ENCODE results near the gene SLC25A53. TPM values are rescaled to one million over a fixed set of nuclear protein-coding genes. Genes with fewer than 3 reads are reported as not detected.

SLC25A53 gene
- total and polyA plus RNA-seq, 7 donors = 3.2 to 11.0 (median 5.2) TPM

- peak in 2 of 4 donors; percentile 58 to 67 for ATAC-seq
- WGBS, 3 donors = 51 to 81% (median 71%) methylated on average over 6 of the region's 6 CpGs
- Histone ChIP-seq H3K36me3 (ENCODE audit: insufficient read depth in 1 of 2, low read depth in 1 of 2) (peaks cover 0 to 5% of the 10 kb centered on the region in 2 donors), H3K4me1 (no peaks in the 10 kb centered on the region), H3K27ac (no peak overlapping the region), H3K9me3 (no peaks in the 10 kb centered on the region), H3K27me3 (ENCODE audit: insufficient read depth in 3 of 3, low read length in 2 of 3) (peaks cover 0 to 12% (median 0%) of the 10 kb centered on the region in 3 donors), H3K4me3 (no peak overlapping the region)
- DNase-seq = no peak
- intact Hi-C loops (cut with DNase I) = loop anchor here (5.0 to 10.0 kb wide), 2 partner anchors 284 to 286 kb away; no protein-coding TSS in a partner anchor
- TF ChIP-seq CTCF (IDR thresholded peaks at IDR 0.05) = no peak
Measured at GRCh38 chrX:104130808-104131207, 26.0 kb downstream of the SLC25A53 start.

GRCh38 chrX:104126856-104127255 is 30.0 kb downstream of the SLC25A53 start:
- intact Hi-C loops (cut with DNase I) = no loop called here
- no peak overlapping the region for H3K27ac ChIP-seq
- no peak for TF ChIP-seq CTCF (IDR thresholded peaks at IDR 0.05)
- H3K27me3 ChIP-seq (ENCODE audit: insufficient read depth in 3 of 3, low read length in 2 of 3) = peaks cover 0 to 7% (median 0%) of the 10 kb centered on the region in 3 donors
- H3K36me3 ChIP-seq (ENCODE audit: insufficient read depth in 1 of 2, low read depth in 1 of 2) = peaks cover 0 to 5% of the 10 kb centered on the region in 2 donors
- ATAC-seq (no peak), DNase-seq (no peak)
- no peaks in the 10 kb centered on the region for H3K9me3 ChIP-seq
- WGBS, 3 donors = 39 to 64% (median 46%) methylated on average over 2 of the region's 2 CpGs
- H3K4me1 ChIP-seq = no peaks in the 10 kb centered on the region
- no peak overlapping the region for H3K4me3 ChIP-seq

- no peak for TF ChIP-seq CTCF (IDR thresholded peaks at IDR 0.05)
- Histone ChIP-seq H3K27ac (no peak overlapping the region), H3K9me3 (no peaks in the 10 kb centered on the region), H3K27me3 (ENCODE audit: insufficient read depth in 3 of 3, low read length in 2 of 3) (peaks cover 0 to 16% (median 0%) of the 10 kb centered on the region in 3 donors), H3K4me1 (no peaks in the 10 kb centered on the region), H3K4me3 (no peak overlapping the region), H3K36me3 (ENCODE audit: insufficient read depth in 1 of 2, low read depth in 1 of 2) (no peaks in the 10 kb centered on the region)
- no peak for ATAC-seq
- intact Hi-C loops (cut with DNase I) = no loop called here
- DNase-seq = no peak
- WGBS, 3 donors = 70 to 86% (median 80%) methylated on average over 5 of the region's 5 CpGs
Measured at GRCh38 chrX:104122829-104123228, 34.0 kb downstream of the SLC25A53 start.

GRCh38 chrX:104118765-104119164 is 38.0 kb downstream of the SLC25A53 start:
- H3K4me1 ChIP-seq = no peaks in the 10 kb centered on the region
- DNase-seq (no peak), ATAC-seq (no peak)
- H3K36me3 ChIP-seq (ENCODE audit: insufficient read depth in 1 of 2, low read depth in 1 of 2) = no peaks in the 10 kb centered on the region
- peaks cover 0 to 26% (median 0%) of the 10 kb centered on the region in 3 donors for H3K27me3 ChIP-seq (ENCODE audit: insufficient read depth in 3 of 3, low read length in 2 of 3)
- no peak overlapping the region for H3K4me3 ChIP-seq
- WGBS, 3 donors = 78 to 100% (median 89%) methylated on average over 1 of the region's 1 CpG
- no peak overlapping the region for H3K27ac ChIP-seq
- no peaks in the 10 kb centered on the region for H3K9me3 ChIP-seq
- intact Hi-C loops (cut with DNase I) = no loop called here
- no peak for TF ChIP-seq CTCF (IDR thresholded peaks at IDR 0.05)

GRCh38 chrX:104117759-104118158 is 39.0 kb downstream of the SLC25A53 start:
- DNase-seq = no peak
- intact Hi-C loops (cut with DNase I) = no loop called here

More at GRCh38 chrX:104117759-104118158, 39.0 kb downstream of the SLC25A53 start:
- H3K4me1 ChIP-seq = no peaks in the 10 kb centered on the region
- peaks cover 0 to 32% (median 0%) of the 10 kb centered on the region in 3 donors for H3K27me3 ChIP-seq (ENCODE audit: insufficient read depth in 3 of 3, low read length in 2 of 3)
- no peaks in the 10 kb centered on the region for H3K9me3 ChIP-seq
- no peak overlapping the region for H3K4me3 ChIP-seq
- no peak for ATAC-seq
- TF ChIP-seq CTCF (IDR thresholded peaks at IDR 0.05) = no peak
- H3K36me3 ChIP-seq (ENCODE audit: insufficient read depth in 1 of 2, low read depth in 1 of 2) = no peaks in the 10 kb centered on the region
- H3K27ac ChIP-seq = no peak overlapping the region
